ENCODE results near the gene LCN15.
A peak's percentile ranks its signal among the peaks of the same experiment; 100 is the strongest.

Gene LCN15

GRCh38 chr9:136720251-136720897 lies 43.9 kb downstream of the LCN15 start (continued):
- TF ChIP-seq PBX3 (CRISPR knock-in tag; IDR thresholded peaks at IDR 0.05): no peak
- peak; percentile 91 for TF ChIP-seq ZIC2 (tag by site-specific recombination; IDR thresholded peaks at IDR 0.05)
- TF ChIP-seq SP2 (tag by site-specific recombination; IDR thresholded peaks at IDR 0.05): peak; percentile 82
- no peak for TF ChIP-seq KLF16 (tag by site-specific recombination; IDR thresholded peaks at IDR 0.05)
- TF ChIP-seq ZNF830 (tag by site-specific recombination; IDR thresholded peaks at IDR 0.05; ENCODE audit: low read depth): no peak
- no peak for TF ChIP-seq ZNF133 (tag by site-specific recombination; IDR thresholded peaks at IDR 0.05)
- TF ChIP-seq ZNF530 (tag by site-specific recombination; IDR thresholded peaks at IDR 0.05; ENCODE audit: low read depth): no peak
- TF ChIP-seq ZNF792 (tag by site-specific recombination; IDR thresholded peaks at IDR 0.05): no peak
- TF ChIP-seq KLF17 (tag by site-specific recombination; IDR thresholded peaks at IDR 0.05): no peak
- TF ChIP-seq ZNF768 (tag by site-specific recombination; IDR thresholded peaks at IDR 0.05): no peak
- peak; percentile 34; the same call in 1 of the 2 replicates for TF ChIP-seq ZNF423 (tag by site-specific recombination; IDR thresholded peaks at IDR 0.05)
- TF ChIP-seq IKZF3 (tag by site-specific recombination; IDR thresholded peaks at IDR 0.05): peak; percentile 78
- TF ChIP-seq ZNF2 (tag by site-specific recombination; IDR thresholded peaks at IDR 0.05): no peak
- 0 out of 2 replicates have a peak, but pooled peaks have one; percentile 18 for TF ChIP-seq BCL11A (tag by site-specific recombination; IDR thresholded peaks at IDR 0.05; ENCODE audit: low read depth)
- no peak for TF ChIP-seq ZNF148 (tag by site-specific recombination; IDR thresholded peaks at IDR 0.05; ENCODE audit: borderline replicate concordance)
- TF ChIP-seq REST (tag by site-specific recombination; IDR thresholded peaks at IDR 0.05): no peak
- no peak for TF ChIP-seq SCRT2 (tag by site-specific recombination; IDR thresholded peaks at IDR 0.05)
- TF ChIP-seq ZNF521 (tag by site-specific recombination; IDR thresholded peaks at IDR 0.05): no peak
- no peak for TF ChIP-seq ELK4 (IDR thresholded peaks at IDR 0.05; ENCODE audit: borderline replicate concordance, low read depth, low read length)
- peak; percentile 67 for TF ChIP-seq ZNF341 (tag by site-specific recombination; IDR thresholded peaks at IDR 0.05; ENCODE audit: low read depth)
- TF ChIP-seq ZNF239 (tag by site-specific recombination; IDR thresholded peaks at IDR 0.05): no peak
- no peak for TF ChIP-seq ZNF416 (tag by site-specific recombination; IDR thresholded peaks at IDR 0.05)

Measured in HEK293 (cell line).